CD14-positive monocyte (primary cell): ENCODE measurements around the gene ADAMTS17. TPM values are rescaled to one million over a fixed set of nuclear protein-coding genes. Genes with fewer than 3 reads are reported as not detected.

Experiments
- DNase-seq, 3 donors: peaks; one replicate each; pipeline ENCODE4 v3.0.0-alpha.2; 2011 to 2022
- H2AFZ ChIP-seq: 2 replicates; pipeline ENCODE4 v1.6.0; 2012; ENCODE audit warnings: mild to moderate bottlenecking, low read depth, low read length, inconsistent platforms; ENCODE audit not compliant: insufficient read depth, poor library complexity, severe bottlenecking
- H3K27ac ChIP-seq, 2 donors: 1 replicate in 1 of 2; 2 replicates in 1 of 2; pipeline ENCODE4 v1.5.1; 2012 to 2013; ENCODE audit warnings: low read length in 2 of 2, control low read depth in 1 of 2, inconsistent platforms in 1 of 2, low read depth in 1 of 2, mild to moderate bottlenecking in 1 of 2
- H3K27me3 ChIP-seq, 2 donors: one replicate each; pipeline versions ENCODE4 v1.6.0 to v1.6.1; 2011 to 2013; ENCODE audit warnings: low read length in 2 of 2; ENCODE audit not compliant: control insufficient read depth in 2 of 2, insufficient read depth in 2 of 2
- H3K36me3 ChIP-seq, 2 donors: replicated peaks in 1 of 2; 1 replicate in 1 of 2; 2 replicates in 1 of 2; pipeline versions ENCODE4 v1.5.1 to v1.6.1; 2012 to 2013; ENCODE audit warnings: low read length in 2 of 2, control low read depth in 1 of 2, inconsistent platforms in 1 of 2, mild to moderate bottlenecking in 1 of 2; ENCODE audit not compliant: insufficient read depth in 2 of 2, control insufficient read depth in 1 of 2
- H3K4me1 ChIP-seq, 2 donors: 1 replicate in 1 of 2; 2 replicates in 1 of 2; pipeline versions ENCODE4 v1.5.1 to v1.6.1; 2012 to 2013; ENCODE audit warnings: low read length in 2 of 2, control low read depth in 1 of 2, inconsistent platforms in 1 of 2, mild to moderate bottlenecking in 1 of 2, moderate library complexity in 1 of 2; ENCODE audit not compliant: insufficient read depth in 2 of 2, control insufficient read depth in 1 of 2
- H3K4me2 ChIP-seq: replicated peaks from 2 replicates; pipeline ENCODE3; 2012; ENCODE audit warnings: low read length, moderate library complexity, mild to moderate bottlenecking; ENCODE audit not compliant: poor library complexity, severe bottlenecking; ENCODE audit errors: extremely low read depth
- H3K4me3 ChIP-seq, 3 experiments: fragments of 200-600 bp in 1 of 3; sonication (generic) in 1 of 3; replicated peaks in 1 of 3; 1 replicate in 2 of 3; 2 replicates in 1 of 3; pipeline ENCODE4 v1.5.1; 2011 to 2013; ENCODE audit warnings: low read length in 3 of 3, mild to moderate bottlenecking in 3 of 3, control low read depth in 2 of 3, low read depth in 2 of 3, inconsistent platforms in 1 of 3, moderate library complexity in 1 of 3
- H3K79me2 ChIP-seq: 2 replicates; pipeline ENCODE4 v1.6.0; 2012; ENCODE audit warnings: mild to moderate bottlenecking, control low read depth, inconsistent platforms, low read length, moderate library complexity; ENCODE audit not compliant: insufficient read depth
- H3K9ac ChIP-seq: 2 replicates; pipeline ENCODE4 v1.6.0; 2017; ENCODE audit warnings: low read length, mild to moderate bottlenecking; ENCODE audit not compliant: insufficient read depth, poor library complexity, severe bottlenecking
- H3K9me3 ChIP-seq, 2 donors: replicated peaks in 1 of 2; 1 replicate in 1 of 2; 2 replicates in 1 of 2; pipeline versions ENCODE4 v1.5.1 to v1.6.1; 2012 to 2013; ENCODE audit warnings: low read length in 2 of 2, control low read depth in 1 of 2; ENCODE audit not compliant: control insufficient read depth in 1 of 2, insufficient read depth in 1 of 2
- H4K20me1 ChIP-seq: 2 replicates; pipeline ENCODE4 v1.6.0; 2012; ENCODE audit warnings: mild to moderate bottlenecking, low read length, control low read depth, moderate library complexity; ENCODE audit not compliant: insufficient read depth
- H3K27ac Mint-ChIP-seq, 7 donors: one replicate each; pipeline ENCODE4 v1.8.0; 2020; ENCODE audit warnings: mild to moderate bottlenecking in 7 of 7, mixed read lengths in 7 of 7, moderate library complexity in 6 of 7, inconsistent platforms in 2 of 7
- H3K27me3 Mint-ChIP-seq, 3 donors: one replicate each; pipeline ENCODE4 v1.8.0; 2021 to 2022; ENCODE audit warnings: low read depth in 3 of 3, mild to moderate bottlenecking in 3 of 3, mixed read lengths in 3 of 3, moderate library complexity in 3 of 3, inconsistent platforms in 1 of 3
- H3K36me3 Mint-ChIP-seq, 2 donors: one replicate each; pipeline ENCODE4 v1.8.0; 2020; ENCODE audit warnings: mixed read lengths in 2 of 2, inconsistent platforms in 1 of 2, mild to moderate bottlenecking in 1 of 2
- H3K4me1 Mint-ChIP-seq: one replicate; pipeline ENCODE4 v1.8.0; 2020; ENCODE audit warnings: mild to moderate bottlenecking, mixed read lengths
- H3K4me3 Mint-ChIP-seq, 2 donors: one replicate each; pipeline ENCODE4 v1.8.0; 2020; ENCODE audit warnings: mild to moderate bottlenecking in 2 of 2, mixed read lengths in 2 of 2, moderate library complexity in 1 of 2
- H3K9me3 Mint-ChIP-seq, 7 donors: one replicate each; pipeline ENCODE4 v1.8.0; 2020 to 2022; ENCODE audit warnings: mixed read lengths in 7 of 7, mild to moderate bottlenecking in 6 of 7, moderate library complexity in 6 of 7, inconsistent platforms in 2 of 7
- CTCF ChIP-seq: fragments of 200-600 bp; IDR thresholded peaks from one replicate; pipeline ENCODE4 v1.8.0; 2022; ENCODE audit warnings: antibody characterized with exemption, mild to moderate bottlenecking
- WGBS: methylation state at CpG from one replicate; pipeline ENCODE4 v1.1.5; 2013; ENCODE audit warnings: missing lambda C conversion rate; ENCODE audit not compliant: insufficient coverage; 5-methylcytosine and 5-hydroxymethylcytosine counted together
- intact Hi-C, 2 donors: fragments of 100-400 bp; cut with micrococcal nuclease; formaldehyde crosslinking; loops; one replicate each; pipeline versions ENCODE4 v1.15.0 to v1.15.1; 2023
- polyA plus RNA-seq, 3 donors: library from polyadenylated mRNA; depleted of rRNA in 1 of 3; unstranded in 2 of 3; stranded (reverse) in 1 of 3; fragments of 300-500 nt in 2 of 3; fragments of >200 nt in 1 of 3; fragmentation: Illumina TruSeq in 2 of 3; gene quantifications; 1 replicate in 2 of 3; 2 replicates in 1 of 3; pipeline ENCODE4 v1.2.3, GENCODE V29; 2012 to 2021

ADAMTS17 gene
- polyA plus RNA-seq, 3 donors, result 0.03 to 0.25 TPM; not detected in 1

- WGBS, result 100% methylated on average over 1 of the region's 2 CpGs
- Mint-ChIP-seq H3K9me3 (peaks cover 2 to 26% (median 9%) of the 10 kb centered on the region in 7 donors), H3K27me3 (peaks cover 2 to 8% (median 4%) of the 10 kb centered on the region in 3 donors), H3K36me3 (no peaks in the 10 kb centered on the region), H3K4me1 (no peaks in the 10 kb centered on the region), H3K4me3 (no peak overlapping the region), H3K27ac (no peak overlapping the region)
- H3K4me3 ChIP-seq, result no peak overlapping the region
- TF ChIP-seq CTCF, result no peak
- no peak overlapping the region for H2AFZ ChIP-seq
- no peak overlapping the region for H3K27ac ChIP-seq
- H4K20me1 ChIP-seq, result no peaks in the 10 kb centered on the region
- H3K4me1 ChIP-seq, result no peaks in the 10 kb centered on the region
- no peaks in the 10 kb centered on the region for H3K9me3 ChIP-seq
- no peaks in the 10 kb centered on the region for H3K79me2 ChIP-seq
- H3K36me3 ChIP-seq, result no peaks in the 10 kb centered on the region
- H3K27me3 ChIP-seq, result no peaks in the 10 kb centered on the region
- H3K4me2 ChIP-seq, result no peak overlapping the region
- intact Hi-C loops, result no loop called here
- H3K9ac ChIP-seq, result no peak overlapping the region
- no peak for DNase-seq
Observed at GRCh38 chr15:99957642-99958013, 384.1 kb downstream of the ADAMTS17 start.

- Mint-ChIP-seq H3K4me3 (no peak overlapping the region), H3K27me3 (peaks cover 2 to 8% (median 4%) of the 10 kb centered on the region in 3 donors), H3K4me1 (no peaks in the 10 kb centered on the region), H3K9me3 (peaks cover 2 to 26% (median 9%) of the 10 kb centered on the region in 7 donors), H3K27ac (no peak overlapping the region), H3K36me3 (no peaks in the 10 kb centered on the region)
- Histone ChIP-seq H3K9ac (no peak overlapping the region), H3K9me3 (no peaks in the 10 kb centered on the region), H3K36me3 (no peaks in the 10 kb centered on the region), H3K4me1 (no peaks in the 10 kb centered on the region), H3K4me3 (no peak overlapping the region), H3K27ac (no peak overlapping the region), H2AFZ (no peak overlapping the region), H3K4me2 (no peak overlapping the region), H3K79me2 (no peaks in the 10 kb centered on the region), H3K27me3 (no peaks in the 10 kb centered on the region), H4K20me1 (no peaks in the 10 kb centered on the region)
- WGBS, result 91% methylated on average over 16 of the region's 19 CpGs
- TF ChIP-seq CTCF, result no peak
- no peak for DNase-seq
- intact Hi-C loops, result no loop called here
Observed at GRCh38 chr15:99956820-99957641, 384.7 kb downstream of the ADAMTS17 start.
